Thymus (tissue), 11 donors: ENCODE data around the gene LARP4. TPM values are rescaled to one million over a fixed set of nuclear protein-coding genes. Genes with fewer than 3 reads are reported as not detected.
"Not testable (repeated sequence)": the region's sequence is repeated elsewhere in the genome, so short reads cannot be mapped to it uniquely, and the experiment has no call there.

Source experiments
- DNase-seq, 9 donors: peaks; one replicate each; pipeline ENCODE4 v3.0.0-alpha.2; 2013; ENCODE audit warnings: low spot score in 9 of 9, low read depth in 6 of 9, missing footprints in 1 of 9
- H3K27ac ChIP-seq, 2 donors: one replicate each; pipeline ENCODE4 v1.5.1; 2013; ENCODE audit warnings: control low read depth in 1 of 2, low read depth in 1 of 2, low read length in 1 of 2, mild to moderate bottlenecking in 1 of 2, moderate library complexity in 1 of 2
- H3K27me3 ChIP-seq, 2 donors: one replicate each; pipeline ENCODE4 v1.5.1; 2013; ENCODE audit warnings: low read length in 1 of 2; ENCODE audit not compliant: control insufficient read depth in 2 of 2, insufficient read depth in 1 of 2
- H3K36me3 ChIP-seq, 2 donors: one replicate each; pipeline ENCODE4 v1.5.1; 2013; ENCODE audit warnings: low read length in 1 of 2, mild to moderate bottlenecking in 1 of 2, moderate library complexity in 1 of 2; ENCODE audit not compliant: control insufficient read depth in 2 of 2, insufficient read depth in 2 of 2
- H3K4me1 ChIP-seq, 2 donors: one replicate each; pipeline ENCODE4 v1.5.1; 2013; ENCODE audit warnings: low read length in 2 of 2; ENCODE audit not compliant: control insufficient read depth in 2 of 2, insufficient read depth in 2 of 2
- H3K4me3 ChIP-seq, 2 donors: one replicate each; pipeline ENCODE4 v1.5.1; 2013; ENCODE audit warnings: low read length in 2 of 2, control low read depth in 1 of 2, mild to moderate bottlenecking in 1 of 2
- H3K9me3 ChIP-seq, 2 donors: one replicate each; pipeline ENCODE4 v1.5.1; 2013; ENCODE audit warnings: low read length in 1 of 2, mild to moderate bottlenecking in 1 of 2; ENCODE audit not compliant: control insufficient read depth in 2 of 2, insufficient read depth in 1 of 2
- WGBS: extraction: QIAGEN DNeasy Blood & Tissue Kit; methylation state at CpG from one replicate; pipeline ENCODE4 v1.1.7; 2013; 5-methylcytosine and 5-hydroxymethylcytosine counted together
- polyA plus RNA-seq: library from polyadenylated mRNA; stranded (reverse); fragments of 200-250 nt; gene quantifications from one replicate; pipeline ENCODE4 v1.2.3, GENCODE V29; 2013
- total RNA-seq: library from RNA; stranded (reverse); fragments of 120-200 nt; gene quantifications from one replicate; pipeline ENCODE4 v1.2.4, GENCODE V29; 2013
- donor health status: healthy.

LARP4 gene
- total and polyA plus RNA-seq, 2 donors = 17.0 to 23.6 TPM

DNA sequence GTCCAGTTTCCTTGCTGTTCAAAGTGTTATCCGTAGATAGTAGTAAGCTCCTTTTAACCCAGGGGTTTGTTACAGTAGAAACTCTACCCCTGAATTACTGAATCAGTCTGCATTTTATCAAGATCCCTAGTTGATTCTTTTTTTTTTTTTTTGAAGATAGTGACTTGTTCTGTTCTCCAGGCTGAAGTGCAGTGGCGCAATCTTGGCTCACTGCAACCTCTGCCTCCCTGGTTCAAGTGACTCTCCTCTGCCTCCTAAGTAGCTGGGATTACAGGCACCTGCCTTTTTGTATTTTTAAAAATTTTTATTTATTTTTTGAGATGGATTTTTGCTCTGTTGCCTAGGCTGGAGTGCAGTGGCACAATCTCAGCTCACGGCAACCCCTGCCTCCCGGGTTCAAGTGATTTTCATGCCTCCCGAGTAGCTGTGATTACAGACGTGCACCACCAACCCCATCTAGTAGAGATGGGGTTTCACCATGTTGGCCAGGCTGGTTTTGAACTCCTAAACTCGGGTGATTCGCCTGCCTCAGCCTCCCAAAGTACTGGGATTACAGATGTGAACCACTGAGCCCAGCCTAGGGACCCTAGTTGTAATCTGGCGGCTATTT, 10.5 kb downstream of the LARP4 start:
- H3K36me3 ChIP-seq = peaks cover 0 to 10% of the 10 kb centered on the region in 2 donors
- 98% methylated on average over 9 of the region's 9 CpGs for WGBS
- H3K9me3 ChIP-seq = no peaks in the 10 kb centered on the region
- peak in 1 of 9 donors; percentile 12 for DNase-seq
- H3K4me1 ChIP-seq = no peaks in the 10 kb centered on the region
- H3K27me3 ChIP-seq = no peaks in the 10 kb centered on the region
- no peak overlapping the region for H3K4me3 ChIP-seq
- H3K27ac ChIP-seq = no peak overlapping the region

DNA sequence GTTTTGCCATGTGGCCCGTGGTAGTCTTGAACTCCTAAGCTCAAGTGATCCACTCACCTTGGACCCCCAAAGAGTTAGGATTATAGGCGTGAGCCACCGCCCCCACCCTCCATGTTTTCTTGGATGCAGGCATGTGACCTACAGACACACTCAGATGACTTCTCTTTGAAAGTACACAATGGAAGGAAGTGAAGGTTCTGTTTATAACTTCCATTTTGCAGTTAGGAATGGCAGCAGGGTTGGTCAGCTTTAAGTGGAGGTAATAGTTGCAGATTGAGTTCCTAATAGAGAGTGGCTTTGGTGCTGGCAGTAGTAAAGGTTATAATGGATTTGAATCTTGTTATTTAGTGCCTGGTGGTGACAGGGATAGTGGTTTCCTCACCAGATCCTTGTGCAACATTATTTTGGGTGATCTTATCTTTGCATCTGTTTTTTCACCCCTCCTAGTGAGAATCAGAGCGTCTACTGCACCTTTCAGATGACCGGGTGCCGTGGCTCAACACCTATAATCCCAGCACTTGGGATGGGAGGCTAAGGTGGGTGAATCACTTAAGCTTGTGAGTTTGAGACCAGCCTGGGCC, 15.3 kb downstream of the LARP4 start:
- peaks cover 5 to 8% of the 10 kb centered on the region in 2 donors for H3K4me1 ChIP-seq
- H3K27me3 ChIP-seq = no peaks in the 10 kb centered on the region
- no peak for DNase-seq
- peaks cover 0 to 15% of the 10 kb centered on the region in 2 donors for H3K36me3 ChIP-seq
- no peak overlapping the region for H3K4me3 ChIP-seq
- H3K9me3 ChIP-seq = no peaks in the 10 kb centered on the region
- WGBS = 97% methylated on average over 6 of the region's 6 CpGs
- no peak overlapping the region for H3K27ac ChIP-seq

DNA sequence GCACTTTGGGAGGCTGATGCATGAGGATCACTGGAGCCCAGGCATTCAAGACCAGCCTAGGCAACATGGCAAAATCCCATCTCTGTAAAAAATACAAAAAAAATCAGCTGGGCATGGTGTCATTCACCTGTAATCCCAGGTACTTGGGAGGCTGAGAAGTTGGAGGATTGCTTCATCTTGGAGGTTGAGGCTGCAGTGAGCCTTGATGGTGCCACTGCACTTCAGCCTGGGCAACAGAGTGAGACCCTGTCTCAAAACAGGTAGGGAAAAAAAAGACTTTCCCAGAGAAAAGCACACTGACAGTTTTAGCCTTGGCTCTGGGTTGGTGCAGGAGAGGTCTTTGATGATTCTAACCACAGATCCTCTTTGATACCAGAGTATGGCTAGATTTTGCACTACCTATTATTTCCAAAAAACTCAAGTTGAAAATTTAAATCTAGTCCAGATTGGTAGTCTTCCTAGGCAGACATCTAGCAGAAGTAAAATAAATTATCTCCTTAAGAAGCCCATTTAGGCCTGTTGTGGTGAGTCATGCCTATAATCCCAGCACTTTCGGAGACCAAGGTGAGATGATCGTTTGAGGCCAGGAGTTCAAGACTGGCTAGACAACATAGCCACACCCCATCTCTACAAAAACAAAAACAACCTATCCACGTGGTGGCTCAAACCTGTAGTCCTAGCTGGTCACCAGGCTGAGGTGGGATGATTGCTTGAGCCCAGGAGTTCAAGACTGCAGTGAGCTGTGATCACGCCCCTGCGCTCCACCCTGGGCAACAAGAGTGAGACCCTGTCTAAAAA, 18.6 kb downstream of the LARP4 start:
- DNase-seq = no peak
- Histone ChIP-seq H3K4me1 (peaks cover 5 to 8% of the 10 kb centered on the region in 2 donors), H3K4me3 (no peak overlapping the region), H3K27ac (no peak overlapping the region), H3K27me3 (no peaks in the 10 kb centered on the region), H3K9me3 (no peaks in the 10 kb centered on the region), H3K36me3 (peaks cover 0 to 12% of the 10 kb centered on the region in 2 donors)
- 92% methylated on average over 5 of the region's 5 CpGs for WGBS

DNA sequence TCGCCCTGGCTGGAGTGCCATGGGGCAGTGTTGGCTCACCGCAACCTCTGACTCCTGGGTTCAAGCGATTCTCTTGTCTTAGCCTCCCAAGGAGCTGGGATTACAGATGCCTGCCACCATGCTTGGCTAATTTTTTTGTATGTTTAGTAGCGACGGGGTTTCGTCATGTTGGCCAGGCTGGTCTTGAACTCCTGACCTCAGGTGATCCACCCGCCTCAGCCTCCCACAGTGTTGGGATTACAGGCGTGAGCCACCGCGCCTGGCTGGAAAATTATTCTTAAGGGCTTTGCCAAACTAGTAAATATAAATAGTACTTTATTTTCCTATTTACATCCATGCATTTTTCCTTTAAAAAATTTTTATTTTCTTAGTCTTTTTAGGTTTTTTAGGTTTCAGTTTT, 22.2 kb downstream of the LARP4 start:
- H3K27ac ChIP-seq, H3K9me3 ChIP-seq, H3K4me3 ChIP-seq, H3K4me1 ChIP-seq, H3K27me3 ChIP-seq, DNase-seq, H3K36me3 ChIP-seq: not testable (repeated sequence)
- 98% methylated on average over 10 of the region's 10 CpGs for WGBS

DNA sequence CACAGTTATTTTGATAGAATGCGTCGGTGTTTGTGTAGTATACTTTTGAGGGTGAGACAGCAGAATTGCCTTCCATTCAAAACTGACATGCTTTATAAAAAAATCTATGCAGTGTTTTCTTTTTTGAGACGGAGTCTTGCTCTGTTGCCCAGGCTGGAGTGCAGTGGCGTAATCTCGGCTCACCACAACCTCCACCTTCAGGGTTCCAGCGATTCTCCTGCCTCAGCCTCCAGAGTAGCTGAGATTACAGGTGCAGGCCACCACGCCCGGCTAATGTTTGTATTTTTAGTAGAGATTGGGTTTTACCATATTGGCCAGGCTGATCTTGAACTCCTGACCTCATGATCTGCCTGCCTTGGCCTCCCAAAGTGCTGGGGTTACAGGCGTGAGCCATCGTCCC, 22.7 kb downstream of the LARP4 start:
- not testable (repeated sequence) for H3K27ac ChIP-seq, DNase-seq, H3K36me3 ChIP-seq, H3K27me3 ChIP-seq, H3K4me1 ChIP-seq, H3K4me3 ChIP-seq, H3K9me3 ChIP-seq
- 92% methylated on average over 10 of the region's 10 CpGs for WGBS

DNA sequence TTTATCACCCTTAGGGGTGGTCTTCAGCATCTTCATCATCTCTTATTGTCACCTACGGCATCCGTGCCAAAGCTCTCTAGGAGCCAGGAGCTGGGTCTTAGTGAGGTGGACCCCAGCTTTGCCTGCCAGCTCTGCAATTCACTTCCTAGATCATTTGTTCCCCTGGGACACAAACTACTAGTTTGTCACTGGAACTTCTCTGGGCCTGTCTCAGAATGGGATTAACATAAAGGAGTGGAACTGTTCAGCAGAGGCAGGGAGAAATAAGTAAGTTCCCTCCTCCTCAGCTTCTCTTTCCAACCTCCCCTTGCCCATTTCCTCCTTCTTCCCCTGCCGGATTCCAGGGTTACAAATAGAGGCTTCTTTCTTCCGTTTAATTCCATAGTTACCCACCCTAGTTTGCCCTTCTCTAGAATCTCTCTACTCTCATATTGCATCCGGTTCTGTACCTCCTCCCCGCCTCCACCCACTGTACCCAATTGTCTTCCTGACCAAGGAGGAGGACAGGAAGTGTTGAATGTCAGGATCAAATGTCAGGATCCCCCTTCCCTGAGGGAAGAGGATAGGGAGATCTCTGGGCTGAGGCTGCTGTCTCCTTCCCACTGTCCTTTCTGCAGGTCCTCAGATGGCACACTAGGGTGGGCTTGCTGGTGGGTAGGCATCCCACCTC, 25.0 kb downstream of the LARP4 start:
- no peaks in the 10 kb centered on the region for H3K4me1 ChIP-seq
- 98% methylated on average over 6 of the region's 6 CpGs for WGBS
- DNase-seq = no peak
- H3K36me3 ChIP-seq = peaks cover 10 to 30% of the 10 kb centered on the region in 2 donors
- H3K27ac ChIP-seq = no peak overlapping the region
- no peaks in the 10 kb centered on the region for H3K9me3 ChIP-seq
- no peak overlapping the region for H3K4me3 ChIP-seq
- H3K27me3 ChIP-seq = no peaks in the 10 kb centered on the region

DNA sequence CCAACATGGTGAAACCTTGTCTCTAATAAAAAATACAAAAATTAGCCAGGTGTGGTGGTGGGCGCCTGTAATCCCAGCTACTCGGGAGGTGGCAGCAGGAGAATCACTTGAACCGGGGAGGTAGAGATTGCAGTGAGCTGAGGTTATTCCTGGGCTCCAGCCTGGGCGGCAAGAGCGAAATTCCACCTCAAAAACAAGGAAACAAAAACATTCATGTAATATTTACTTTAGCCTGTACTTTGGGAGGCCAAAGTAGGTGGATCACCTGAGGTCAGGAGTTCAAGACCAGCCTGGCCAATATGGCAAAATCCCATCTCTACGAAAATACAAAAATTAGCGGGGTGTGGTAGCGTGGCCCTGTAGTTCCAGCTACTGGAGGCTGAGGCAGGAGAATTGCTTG, 31.0 kb downstream of the LARP4 start:
- H3K4me3 ChIP-seq, H3K27me3 ChIP-seq, H3K9me3 ChIP-seq, DNase-seq, H3K4me1 ChIP-seq, H3K27ac ChIP-seq: not testable (repeated sequence)
- peaks cover 32 to 74% of the 10 kb centered on the region in 2 donors for H3K36me3 ChIP-seq
- WGBS = 92% methylated on average over 8 of the region's 8 CpGs

DNA sequence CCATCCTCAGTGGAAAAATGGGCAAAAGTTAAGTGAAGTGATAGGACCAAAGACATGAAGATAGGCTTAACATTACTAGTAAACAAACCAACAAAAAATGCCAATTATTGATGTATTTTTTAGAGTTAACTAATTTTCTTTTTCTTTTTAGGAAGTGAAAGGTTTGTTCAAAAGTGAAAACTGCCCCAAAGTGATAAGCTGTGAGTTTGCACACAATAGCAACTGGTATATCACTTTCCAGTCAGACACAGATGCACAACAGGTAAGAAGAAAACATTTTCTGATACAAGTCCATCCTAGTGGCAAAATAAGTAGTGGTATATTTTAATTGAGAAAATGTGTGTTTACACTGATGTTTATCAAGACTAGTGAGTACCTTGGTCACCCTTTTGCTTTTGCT, 39.6 kb downstream of the LARP4 start:
- Histone ChIP-seq H3K27ac (no peak overlapping the region), H3K9me3 (no peaks in the 10 kb centered on the region)

DNA sequence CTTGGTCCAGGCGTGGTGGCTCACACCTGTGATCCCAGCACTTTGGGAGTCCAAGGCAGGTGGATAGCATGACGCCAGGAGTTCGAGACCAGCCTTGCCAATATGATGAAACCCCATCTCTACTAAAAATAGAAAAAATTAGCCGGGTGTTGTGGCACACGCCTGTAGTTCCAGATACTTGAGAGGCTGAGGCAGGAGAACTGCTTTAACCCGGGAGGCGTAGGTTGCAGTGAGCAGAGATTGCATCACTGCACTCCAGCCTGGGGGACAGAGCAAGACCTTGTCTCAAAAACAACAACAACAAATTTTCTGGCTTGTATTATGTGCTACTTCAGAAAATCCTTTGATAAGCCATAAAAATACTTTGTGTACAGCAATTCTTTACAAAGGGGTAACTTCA, 41.1 kb downstream of the LARP4 start:
- no peak overlapping the region for H3K27ac ChIP-seq
- H3K27me3 ChIP-seq = no peaks in the 10 kb centered on the region
- DNase-seq = no peak
- no peaks in the 10 kb centered on the region for H3K4me1 ChIP-seq
- H3K9me3 ChIP-seq = no peaks in the 10 kb centered on the region
- peaks cover 25 to 62% of the 10 kb centered on the region in 2 donors for H3K36me3 ChIP-seq
- 97% methylated on average over 7 of the region's 7 CpGs for WGBS
- no peak overlapping the region for H3K4me3 ChIP-seq

More for the DNA sequence above, 39.6 kb downstream of the LARP4 start:
- Histone ChIP-seq H3K27me3 (no peaks in the 10 kb centered on the region), H3K4me1 (no peaks in the 10 kb centered on the region), H3K36me3 (peaks cover 29 to 70% of the 10 kb centered on the region in 2 donors), H3K4me3 (no peak overlapping the region)
- no peak for DNase-seq
